VCaP (cell line): ENCODE data around the gene ARID1B.

Experiments used
- H3K27ac ChIP-seq: fragments of 450-650 bp; 2 replicates; pipeline ENCODE4 v1.5.1; 2017
- CTCF ChIP-seq: fragments of 450-650 bp; conservative IDR thresholded peaks from 2 replicates; pipeline ENCODE4 v1.5.1; 2017; ENCODE audit warnings: mild to moderate bottlenecking, moderate library complexity

Gene ARID1B

GRCh38 chr6:157174731-157175130, 397.6 kb downstream of the ARID1B start:
- H3K27ac ChIP-seq, result no peak overlapping the region
- no peak for TF ChIP-seq CTCF

GRCh38 chr6:157177731-157178336, 400.7 kb downstream of the ARID1B start:
- H3K27ac ChIP-seq, result peak overlapping the region; percentile 13; the same call in 1 of the 2 replicates
- no peak for TF ChIP-seq CTCF

GRCh38 chr6:157181649-157182048, 404.5 kb downstream of the ARID1B start:
- TF ChIP-seq CTCF, result no peak
- H3K27ac ChIP-seq, result no peak overlapping the region

- TF ChIP-seq CTCF, result no peak
- peak overlapping the region; percentile 67 for H3K27ac ChIP-seq
These were observed 405.5 kb downstream of the ARID1B start for GRCh38 chr6:157182503-157183264.

GRCh38 chr6:157184202-157185015, 407.2 kb downstream of the ARID1B start:
- peak; percentile 96 for TF ChIP-seq CTCF
- H3K27ac ChIP-seq, result peak overlapping the region; percentile 67

- peak overlapping the region; percentile 67 for H3K27ac ChIP-seq
- no peak for TF ChIP-seq CTCF
These were observed 408.0 kb downstream of the ARID1B start for GRCh38 chr6:157185171-157185570.

GRCh38 chr6:157185986-157186385, 408.8 kb downstream of the ARID1B start:
- TF ChIP-seq CTCF, result no peak
- H3K27ac ChIP-seq, result peak overlapping the region; percentile 67
